ENCODE results near the gene HIRA.

DNA sequence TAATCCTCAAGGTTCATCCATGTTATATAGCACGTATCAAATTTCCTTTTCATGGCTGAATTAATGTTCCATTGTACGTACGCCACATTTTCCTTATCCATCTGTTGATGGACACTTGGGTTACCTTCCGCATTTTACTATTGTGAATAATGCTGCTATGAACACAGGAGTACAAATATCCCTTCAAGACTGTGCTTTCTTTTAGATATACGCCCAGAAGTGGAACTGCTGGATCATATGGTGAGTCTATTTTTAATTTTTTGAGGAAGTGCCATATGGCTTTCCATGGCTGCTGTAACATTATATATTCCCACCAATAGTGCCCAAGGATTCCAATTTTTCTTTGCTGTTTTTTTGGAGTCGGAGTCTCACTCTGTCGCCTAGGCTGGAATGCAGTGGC, 6.8 kb upstream of the HIRA start:
- TF ChIP-seq, protein P1, sequence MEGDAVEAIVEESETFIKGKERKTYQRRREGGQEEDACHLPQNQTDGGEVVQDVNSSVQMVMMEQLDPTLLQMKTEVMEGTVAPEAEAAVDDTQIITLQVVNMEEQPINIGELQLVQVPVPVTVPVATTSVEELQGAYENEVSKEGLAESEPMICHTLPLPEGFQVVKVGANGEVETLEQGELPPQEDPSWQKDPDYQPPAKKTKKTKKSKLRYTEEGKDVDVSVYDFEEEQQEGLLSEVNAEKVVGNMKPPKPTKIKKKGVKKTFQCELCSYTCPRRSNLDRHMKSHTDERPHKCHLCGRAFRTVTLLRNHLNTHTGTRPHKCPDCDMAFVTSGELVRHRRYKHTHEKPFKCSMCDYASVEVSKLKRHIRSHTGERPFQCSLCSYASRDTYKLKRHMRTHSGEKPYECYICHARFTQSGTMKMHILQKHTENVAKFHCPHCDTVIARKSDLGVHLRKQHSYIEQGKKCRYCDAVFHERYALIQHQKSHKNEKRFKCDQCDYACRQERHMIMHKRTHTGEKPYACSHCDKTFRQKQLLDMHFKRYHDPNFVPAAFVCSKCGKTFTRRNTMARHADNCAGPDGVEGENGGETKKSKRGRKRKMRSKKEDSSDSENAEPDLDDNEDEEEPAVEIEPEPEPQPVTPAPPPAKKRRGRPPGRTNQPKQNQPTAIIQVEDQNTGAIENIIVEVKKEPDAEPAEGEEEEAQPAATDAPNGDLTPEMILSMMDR (IDR thresholded peaks at IDR 0.05 in 8 of 11, conservative IDR thresholded peaks at IDR 0.05 in 3 of 11), result no peak
- TF ChIP-seq POLR2A (IDR thresholded peaks at IDR 0.05) (no peak), POLR2AphosphoS5 (IDR thresholded peaks at IDR 0.05) (no peak)
